SK-N-DZ (cell line): Measurements from ENCODE around the gene LDLRAD3.
A peak's percentile ranks its signal among the peaks of the same experiment; 100 is the strongest.

ENCODE experiments used
- DNase-seq: peaks from one replicate; pipeline ENCODE4 v3.0.0-alpha.2; 2015; ENCODE audit warnings: low spot score

Gene LDLRAD3

DNA sequence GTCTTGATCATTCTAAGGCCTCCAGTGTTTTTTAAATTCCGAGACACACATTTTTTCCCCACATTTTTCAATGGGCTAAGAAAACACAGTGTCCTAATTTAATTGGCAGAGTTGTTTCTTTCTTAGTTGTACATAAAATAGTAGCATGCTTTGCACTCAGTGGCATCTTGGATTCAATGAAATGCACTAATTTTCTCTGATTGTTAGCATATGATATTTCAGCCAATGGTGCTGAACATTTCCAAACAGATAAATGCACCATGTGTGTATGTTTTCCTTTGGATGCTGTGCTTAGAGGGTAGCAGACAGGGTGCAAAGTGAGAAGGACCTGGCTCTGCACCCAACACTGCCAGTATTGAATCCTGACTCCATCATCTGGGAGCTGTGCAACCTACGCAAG lies 103.5 kb downstream of the LDLRAD3 start:
- no peak for DNase-seq

- peak; percentile 85 for DNase-seq
Measured at GRCh38 chr11:36048496-36049247, 104.8 kb downstream of the LDLRAD3 start.

- no peak for DNase-seq
Measured at GRCh38 chr11:36051235-36052144, 107.6 kb downstream of the LDLRAD3 start.

DNA sequence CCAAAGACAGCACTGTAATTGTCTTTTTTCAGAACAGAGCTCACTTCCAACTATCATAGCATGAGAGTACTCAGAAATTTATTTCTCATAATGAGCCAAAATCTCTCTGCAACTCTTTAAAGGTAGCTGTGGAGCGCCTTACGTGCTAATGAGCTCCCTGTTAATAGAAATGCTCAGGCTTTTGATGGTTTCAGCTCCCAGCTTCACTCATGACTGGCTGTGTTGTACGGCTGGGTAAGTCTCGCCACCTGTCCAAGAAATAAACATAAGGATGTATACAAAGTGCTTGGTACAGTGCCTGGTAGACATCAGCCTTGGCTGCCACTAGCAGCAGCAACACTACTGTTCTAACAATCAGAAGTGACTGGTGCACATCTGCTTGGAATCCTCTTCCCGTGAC lies 109.4 kb downstream of the LDLRAD3 start:
- no peak for DNase-seq

GRCh38 chr11:36053862-36054261 lies 110.0 kb downstream of the LDLRAD3 start:
- no peak for DNase-seq

DNA sequence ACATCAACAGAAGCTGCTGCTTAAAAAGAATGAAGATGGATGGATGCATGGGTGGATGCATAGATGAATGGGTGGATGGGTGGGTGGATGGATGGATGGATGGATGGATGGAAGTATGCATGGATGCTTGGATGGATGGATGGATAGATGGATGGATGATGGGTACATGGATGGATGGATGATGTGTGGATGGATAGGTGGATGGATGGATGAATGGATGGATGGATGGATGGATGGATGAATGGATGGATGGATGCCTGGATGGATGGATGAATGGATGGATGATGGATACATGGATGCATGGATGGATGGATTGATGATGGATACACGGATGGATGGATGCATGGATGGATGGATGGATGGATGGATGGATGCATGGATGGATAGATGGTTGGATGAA lies 110.8 kb downstream of the LDLRAD3 start:
- no peak for DNase-seq

- no peak for DNase-seq
Measured at GRCh38 chr11:36056160-36056751, 112.4 kb downstream of the LDLRAD3 start.

- no peak for DNase-seq
Measured at GRCh38 chr11:36057379-36058042, 113.6 kb downstream of the LDLRAD3 start.

- no peak for DNase-seq
Measured at GRCh38 chr11:36059660-36060059, 115.8 kb downstream of the LDLRAD3 start.

- DNase-seq, result no peak
Measured at GRCh38 chr11:36060926-36061325, 117.1 kb downstream of the LDLRAD3 start.

- DNase-seq, result no peak
Measured at GRCh38 chr11:36061471-36061870, 117.6 kb downstream of the LDLRAD3 start.

GRCh38 chr11:36062796-36063365 lies 119.0 kb downstream of the LDLRAD3 start:
- no peak for DNase-seq

GRCh38 chr11:36065436-36065835 lies 121.6 kb downstream of the LDLRAD3 start:
- no peak for DNase-seq

GRCh38 chr11:36066891-36067290 lies 123.0 kb downstream of the LDLRAD3 start:
- DNase-seq, result no peak

DNA sequence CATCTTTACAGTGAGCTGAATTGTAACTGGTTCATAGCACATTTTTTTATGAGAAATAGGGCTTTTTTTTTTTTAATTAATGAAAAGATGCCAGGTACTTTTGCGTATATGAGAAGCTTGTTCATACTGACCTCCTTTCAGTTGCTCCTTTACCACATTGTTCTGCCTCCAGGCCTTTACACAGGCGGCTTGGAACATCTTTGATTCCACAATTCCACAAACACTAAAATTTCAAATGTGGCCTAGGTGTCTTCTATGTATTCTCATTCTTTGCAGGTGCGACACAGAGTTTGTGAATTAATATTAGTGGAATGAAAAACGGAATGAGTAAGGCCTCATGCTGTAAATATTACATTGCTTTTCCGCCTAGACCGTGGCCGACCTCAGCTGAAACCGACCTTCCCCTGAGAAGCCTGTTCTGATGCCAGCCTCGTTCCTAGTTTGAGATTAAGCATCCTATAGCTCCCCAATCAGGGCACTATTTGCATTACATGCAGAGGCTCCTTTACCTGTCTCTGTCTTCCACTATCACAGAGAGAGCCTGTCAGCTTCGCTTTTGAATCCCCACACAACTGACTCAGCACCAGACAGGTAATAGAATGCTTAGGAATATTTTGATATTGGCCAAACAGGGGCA lies 125.8 kb downstream of the LDLRAD3 start:
- DNase-seq, result no peak

DNA sequence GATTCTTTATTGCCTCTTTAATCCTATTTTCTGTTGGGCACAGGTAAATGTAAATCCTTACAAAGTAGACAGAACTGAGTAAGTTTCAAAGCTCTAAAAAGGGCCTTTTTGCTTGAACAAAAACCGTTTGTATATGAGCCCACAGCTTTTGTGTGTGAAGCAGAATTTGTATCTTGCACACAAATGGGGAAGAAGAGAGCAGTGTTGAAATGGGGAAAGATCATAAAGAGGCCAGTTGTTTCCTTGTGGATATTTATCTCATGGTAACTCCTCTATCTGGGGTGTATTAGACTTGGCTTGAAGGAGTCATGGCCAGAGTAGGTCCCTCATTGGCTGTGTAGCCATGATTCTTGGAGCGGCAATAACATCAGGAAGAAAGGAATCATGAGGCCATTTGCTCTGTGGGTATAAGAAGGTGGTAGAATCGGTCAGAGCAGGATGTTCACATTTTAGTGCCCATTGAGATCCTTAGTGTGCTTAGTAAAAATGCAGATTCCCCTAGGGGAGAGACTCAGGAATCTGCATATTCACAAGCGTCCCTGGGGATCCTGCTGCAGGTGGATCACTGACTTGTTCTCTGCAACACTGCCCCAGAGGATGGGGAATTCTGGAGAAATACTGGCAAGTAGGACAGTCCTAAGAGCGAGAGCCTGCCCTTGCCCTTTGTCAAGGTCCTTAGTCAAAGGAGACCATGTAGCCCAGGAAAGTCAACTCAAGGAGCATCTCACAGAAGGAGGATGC lies 126.5 kb downstream of the LDLRAD3 start:
- DNase-seq, result no peak

- DNase-seq, result no peak
Measured at GRCh38 chr11:36070954-36071330, 127.1 kb downstream of the LDLRAD3 start.

DNA sequence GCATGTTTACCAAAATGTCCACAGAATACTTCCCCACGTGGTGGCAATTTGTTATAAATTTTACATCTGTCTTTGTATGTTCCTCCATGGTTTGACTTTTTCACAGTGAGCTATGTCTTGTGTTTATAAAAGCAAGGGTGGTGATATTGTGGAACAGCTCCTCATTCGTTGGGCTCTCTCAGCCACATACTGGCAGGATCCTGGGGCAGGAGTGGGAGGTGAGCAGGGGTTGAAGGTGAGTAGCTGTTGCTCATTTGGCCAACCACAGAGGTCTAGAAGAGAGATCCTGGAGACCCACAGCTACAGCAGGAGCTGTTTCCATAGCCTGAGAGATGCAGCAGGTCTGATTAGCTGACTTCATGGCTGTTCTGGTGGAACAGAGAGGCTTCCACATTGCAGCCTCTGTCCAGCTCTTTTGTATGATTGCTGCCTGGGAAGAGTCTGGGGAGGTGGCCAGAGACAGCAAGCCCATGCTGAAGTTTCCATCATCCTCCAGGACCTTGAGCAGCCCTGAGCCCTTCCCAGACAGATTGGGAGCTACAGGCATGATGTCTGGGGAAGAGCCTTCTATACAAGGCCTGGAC lies 128.1 kb downstream of the LDLRAD3 start:
- DNase-seq, result no peak

DNA sequence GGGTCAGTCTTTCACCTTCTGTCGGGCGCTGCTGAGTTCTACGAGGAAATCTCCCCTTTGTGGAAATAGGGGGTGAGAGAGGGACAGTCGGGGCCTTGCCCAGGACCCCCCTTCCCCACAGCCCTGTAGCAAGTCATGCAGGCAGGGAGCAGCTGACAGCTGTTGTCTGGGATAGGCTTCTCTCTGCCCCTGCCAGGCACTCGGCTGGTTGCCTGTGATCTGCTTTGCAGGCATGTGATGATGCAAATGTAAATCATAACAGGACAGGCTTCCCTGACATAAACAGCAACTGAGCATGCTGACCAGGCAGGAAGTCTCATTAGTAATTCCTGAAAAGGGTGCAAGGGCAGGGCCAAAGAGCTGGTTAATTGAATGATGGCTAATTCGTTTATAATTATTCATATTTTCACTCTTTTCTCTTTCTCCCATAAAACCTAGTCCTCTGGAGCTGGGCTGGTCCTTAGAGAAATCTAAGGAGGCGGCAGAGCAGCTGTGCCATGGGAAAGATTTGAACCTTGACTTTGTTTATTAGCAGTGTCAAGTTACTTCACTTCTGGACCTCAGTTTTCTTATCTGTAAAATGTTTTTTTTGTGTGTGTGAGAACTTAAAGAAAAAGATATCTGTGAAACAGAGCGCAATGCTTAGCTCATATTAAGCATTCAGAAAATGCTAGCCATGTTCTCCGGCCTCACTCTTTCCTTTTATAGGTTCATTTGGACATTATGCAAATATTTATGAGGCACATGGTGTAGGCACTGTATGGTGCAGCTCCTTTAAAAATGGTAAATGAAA lies 129.7 kb downstream of the LDLRAD3 start:
- DNase-seq, result peak; percentile 46
